GM08714 (cell line): ENCODE data around the gene RNASEH2C.
"Not testable (repeated sequence)": the region's sequence is repeated elsewhere in the genome, so short reads cannot be mapped to it uniquely, and the experiment has no call there.

ENCODE experiments used
- H3K4me3 ChIP-seq: fragments of 200-500 bp; sonication (Bioruptor generic); 2 replicates; pipeline ENCODE4 v1.5.1; 2014; ENCODE audit warnings: mild to moderate bottlenecking, low read length, inconsistent platforms
- ZNF274 ChIP-seq: IDR thresholded peaks from 2 replicates; pipeline ENCODE4 v1.6.1; 2012; ENCODE audit warnings: mild to moderate bottlenecking, low read depth, low read length

Gene RNASEH2C

GRCh38 chr11:65708451-65708850, 12.1 kb downstream of the RNASEH2C start:
- TF ChIP-seq ZNF274, result no peak
- no peak overlapping the region for H3K4me3 ChIP-seq

GRCh38 chr11:65707002-65707401, 13.6 kb downstream of the RNASEH2C start:
- H3K4me3 ChIP-seq, result not testable (repeated sequence)

GRCh38 chr11:65706303-65706763, 14.3 kb downstream of the RNASEH2C start:
- peak overlapping the region; percentile 9; the same call in 1 of the 2 replicates for H3K4me3 ChIP-seq

GRCh38 chr11:65703846-65704245, 16.8 kb downstream of the RNASEH2C start:
- no peak for TF ChIP-seq ZNF274
- no peak overlapping the region for H3K4me3 ChIP-seq

- TF ChIP-seq ZNF274, result no peak
- no peak overlapping the region for H3K4me3 ChIP-seq
These were observed 18.9 kb downstream of the RNASEH2C start for GRCh38 chr11:65701686-65702085.

- TF ChIP-seq ZNF274, result no peak
- no peak overlapping the region for H3K4me3 ChIP-seq
These were observed 20.2 kb downstream of the RNASEH2C start for GRCh38 chr11:65700399-65700798.

GRCh38 chr11:65699306-65699705, 21.3 kb downstream of the RNASEH2C start:
- no peak overlapping the region for H3K4me3 ChIP-seq
- no peak for TF ChIP-seq ZNF274

GRCh38 chr11:65698205-65698604, 22.4 kb downstream of the RNASEH2C start:
- no peak for TF ChIP-seq ZNF274
- H3K4me3 ChIP-seq, result no peak overlapping the region

- TF ChIP-seq ZNF274, result no peak
- no peak overlapping the region for H3K4me3 ChIP-seq
These were observed 23.6 kb downstream of the RNASEH2C start for GRCh38 chr11:65696802-65697552.

- no peak overlapping the region for H3K4me3 ChIP-seq
- TF ChIP-seq ZNF274, result no peak
These were observed 24.9 kb downstream of the RNASEH2C start for GRCh38 chr11:65695459-65696241.

GRCh38 chr11:65692367-65692766, 28.2 kb downstream of the RNASEH2C start:
- no peak overlapping the region for H3K4me3 ChIP-seq
- no peak for TF ChIP-seq ZNF274

GRCh38 chr11:65691847-65692246, 28.8 kb downstream of the RNASEH2C start:
- H3K4me3 ChIP-seq, result not testable (repeated sequence)

GRCh38 chr11:65685981-65686380, 34.6 kb downstream of the RNASEH2C start:
- H3K4me3 ChIP-seq, result no peak overlapping the region
- TF ChIP-seq ZNF274, result no peak

GRCh38 chr11:65683480-65683879, 37.1 kb downstream of the RNASEH2C start:
- not testable (repeated sequence) for H3K4me3 ChIP-seq

GRCh38 chr11:65680192-65680743, 40.3 kb downstream of the RNASEH2C start:
- TF ChIP-seq ZNF274, result no peak
- H3K4me3 ChIP-seq, result no peak overlapping the region
